HepG2 (cell line): ENCODE results near the gene DIAPH1. TPM values are rescaled to one million over a fixed set of nuclear protein-coding genes. Genes with fewer than 3 reads are reported as not detected.

Source experiments
- CREB3 ChIP-seq: sonication (generic); formaldehyde crosslinking; IDR thresholded peaks from 2 replicates; pipeline ENCODE4 v1.5.0; 2020; ENCODE audit warnings: missing genetic modification reagents
- DPF2 ChIP-seq: sonication (generic); formaldehyde crosslinking; IDR thresholded peaks from 2 replicates; pipeline ENCODE4 v1.4.0; 2020; ENCODE audit warnings: mild to moderate bottlenecking, low read depth, missing genetic modification reagents, borderline replicate concordance
- MEIS1 ChIP-seq: sonication (generic); formaldehyde crosslinking; IDR thresholded peaks from 2 replicates; pipeline ENCODE4 v1.9.0; 2021; ENCODE audit warnings: mild to moderate bottlenecking, missing genetic modification reagents, moderate library complexity, borderline replicate concordance
- MLXIP ChIP-seq: sonication (generic); formaldehyde crosslinking; IDR thresholded peaks from 2 replicates; pipeline ENCODE4 v1.9.0; 2021; ENCODE audit warnings: missing genetic modification reagents, borderline replicate concordance
- MTERF4 ChIP-seq: sonication (generic); formaldehyde crosslinking; IDR thresholded peaks from 2 replicates; pipeline ENCODE4 v1.8.0; 2023; ENCODE audit warnings: mild to moderate bottlenecking, missing genetic modification reagents
- MTF2 ChIP-seq: sonication (generic); formaldehyde crosslinking; IDR thresholded peaks from 2 replicates; pipeline ENCODE4 v1.5.0; 2020; ENCODE audit warnings: missing genetic modification reagents, borderline replicate concordance
- NFE2L2 ChIP-seq: fragments of 150-350 bp; IDR thresholded peaks from 2 replicates; pipeline ENCODE4 v1.6.1; 2014; ENCODE audit warnings: low read length
- POGZ ChIP-seq: sonication (generic); formaldehyde crosslinking; IDR thresholded peaks from 2 replicates; pipeline ENCODE4 v1.4.0; 2020; ENCODE audit warnings: mild to moderate bottlenecking, missing genetic modification reagents
- SKIL ChIP-seq: sonication (generic); formaldehyde crosslinking; IDR thresholded peaks from 2 replicates; pipeline ENCODE4 v1.8.0; 2022; ENCODE audit warnings: missing genetic modification reagents, mild to moderate bottlenecking, moderate library complexity, borderline replicate concordance
- TCF12 ChIP-seq, 2 experiments: fragments of 450-650 bp in 1 of 2; sonication (generic) in 1 of 2; formaldehyde crosslinking in 1 of 2; IDR thresholded peaks; 2 replicates each; pipeline versions ENCODE4 v1.6.1 to v1.8.0; 2017 to 2022; ENCODE audit warnings: antibody characterized with exemption in 1 of 2, mild to moderate bottlenecking in 1 of 2, missing genetic modification reagents in 1 of 2, moderate library complexity in 1 of 2
- ZKSCAN1 ChIP-seq: fragments of 150-350 bp; IDR thresholded peaks from 2 replicates; pipeline ENCODE4 v1.6.1; 2014; ENCODE audit warnings: low read length
- ZMYM2 ChIP-seq: sonication (generic); formaldehyde crosslinking; IDR thresholded peaks from 2 replicates; pipeline ENCODE4 v1.8.0; 2022; ENCODE audit warnings: mild to moderate bottlenecking, missing genetic modification reagents
- ZNF326 ChIP-seq: sonication (generic); formaldehyde crosslinking; IDR thresholded peaks from 2 replicates; pipeline ENCODE4 v1.4.0; 2020; ENCODE audit warnings: missing genetic modification reagents, borderline replicate concordance
- ZNF33A ChIP-seq: sonication (generic); formaldehyde crosslinking; IDR thresholded peaks from 2 replicates; pipeline ENCODE4 v1.5.1; 2020; ENCODE audit warnings: missing genetic modification reagents, mild to moderate bottlenecking, moderate library complexity, borderline replicate concordance
- ZNF543 ChIP-seq: sonication (generic); formaldehyde crosslinking; IDR thresholded peaks from 2 replicates; pipeline ENCODE4 v1.4.0; 2020; ENCODE audit warnings: mild to moderate bottlenecking, missing genetic modification reagents
- ZNF598 ChIP-seq: sonication (generic); formaldehyde crosslinking; IDR thresholded peaks from 2 replicates; pipeline ENCODE4 v1.5.1; 2020; ENCODE audit warnings: mild to moderate bottlenecking, missing genetic modification reagents, borderline replicate concordance
- ZNF605 ChIP-seq: sonication (generic); formaldehyde crosslinking; IDR thresholded peaks from 2 replicates; pipeline ENCODE4 v1.8.0; 2022; ENCODE audit warnings: mild to moderate bottlenecking, missing genetic modification reagents
- polyA plus RNA-seq, 8 experiments: library from polyadenylated mRNA; depleted of rRNA in 3 of 8; stranded (reverse) in 7 of 8; unstranded in 1 of 8; fragments of >200 nt; fragmentation: Illumina TruSeq in 4 of 8; extraction: Trizol in 4 of 8; gene quantifications; 2 replicates each; pipeline versions ENCODE4 v1.2.1 to v1.2.3, GENCODE V29; 2011 to 2016; ENCODE audit warnings: low read depth in 4 of 8, missing spikeins in 1 of 8, mixed read lengths in 1 of 8; ENCODE audit not compliant: insufficient read depth in 1 of 8
- total RNA-seq, 5 experiments: library from RNA; depleted of rRNA; stranded (reverse); fragments of >200 nt; fragmentation: Illumina TruSeq; extraction: Trizol; gene quantifications; 2 replicates each; pipeline ENCODE4 v1.2.3, GENCODE V29; 2016; ENCODE audit warnings: low read depth in 1 of 5
- TF ChIP-seq, protein P1 (sequence below): fragments of 450-650 bp; IDR thresholded peaks from 2 replicates; pipeline ENCODE4 v1.6.1; 2017; ENCODE audit warnings: mild to moderate bottlenecking

DIAPH1 gene
- total and polyA plus RNA-seq, 2 of the 13 experiments (the other 11 are each of a cell fraction or from before 2014, with no cell fraction given) = 25.1 to 33.9 TPM

DNA sequence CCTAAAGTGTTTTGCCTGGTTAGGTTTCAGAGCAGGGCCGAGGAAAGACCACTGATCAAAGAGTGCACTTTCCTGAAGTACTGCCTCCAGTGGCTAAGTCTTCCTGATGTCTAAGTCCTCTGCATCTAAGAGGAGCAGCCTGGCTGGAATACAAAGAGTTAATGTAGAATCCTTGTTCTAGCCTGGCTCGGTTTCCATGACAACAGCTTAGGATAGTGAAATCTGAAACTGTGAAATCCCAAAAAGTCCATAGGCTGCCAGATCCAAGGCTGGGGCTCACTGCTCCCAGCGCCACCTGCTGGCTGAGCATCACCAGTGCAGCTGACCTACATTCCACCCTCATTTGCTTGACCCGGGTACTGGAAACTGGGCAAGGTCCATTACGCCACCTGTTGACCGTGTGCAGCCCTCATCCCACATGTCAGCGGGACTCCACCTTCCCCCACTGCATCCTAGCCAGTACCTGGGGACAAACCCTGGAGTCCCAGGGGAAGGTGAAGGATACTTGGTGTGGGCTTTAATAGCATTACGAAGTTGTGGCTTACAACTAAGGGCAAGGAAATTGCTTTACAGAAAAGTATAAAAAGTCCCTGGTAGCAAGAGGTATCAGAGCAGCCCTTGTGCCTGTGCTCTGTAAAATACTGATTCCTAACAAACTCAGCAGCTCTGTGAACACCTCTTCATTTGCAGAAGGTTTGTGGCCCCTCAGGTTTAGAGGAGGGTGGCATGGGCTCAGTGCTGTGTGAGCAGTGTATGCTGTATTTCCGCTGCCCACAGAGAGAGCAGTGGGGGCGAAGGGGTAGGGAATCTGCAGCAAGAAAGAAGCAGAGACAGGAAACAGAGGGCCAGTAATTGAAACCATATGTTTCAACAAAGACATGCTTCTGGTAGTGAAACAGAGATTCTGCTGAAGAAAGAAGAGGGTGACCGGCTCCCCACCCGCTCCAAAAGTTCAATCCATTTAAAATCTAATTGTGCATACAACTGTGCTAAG, 93.9 kb downstream of the DIAPH1 start (continued):
- TF ChIP-seq ZKSCAN1 (peak; percentile 29; the same call in 1 of the 2 replicates), CREB3 (no peak), TCF12 (IDR thresholded peaks at IDR 0.05) (no peak), TCF12 (CRISPR knock-in tag; IDR thresholded peaks at IDR 0.05) (no peak), SKIL (CRISPR knock-in tag) (no peak), MTF2 (CRISPR knock-in tag) (no peak), ZNF605 (CRISPR knock-in tag) (no peak), ZNF543 (no peak), DPF2 (no peak), POGZ (CRISPR knock-in tag) (peak; percentile 60; the same call in 1 of the 2 replicates), ZNF598 (CRISPR knock-in tag) (no peak), ZNF33A (CRISPR knock-in tag) (no peak), ZMYM2 (no peak), MEIS1 (no peak), ZNF326 (no peak), MLXIP (CRISPR knock-in tag) (no peak), MTERF4 (CRISPR knock-in tag) (no peak), NFE2L2 (no peak)
- TF ChIP-seq, protein P1, sequence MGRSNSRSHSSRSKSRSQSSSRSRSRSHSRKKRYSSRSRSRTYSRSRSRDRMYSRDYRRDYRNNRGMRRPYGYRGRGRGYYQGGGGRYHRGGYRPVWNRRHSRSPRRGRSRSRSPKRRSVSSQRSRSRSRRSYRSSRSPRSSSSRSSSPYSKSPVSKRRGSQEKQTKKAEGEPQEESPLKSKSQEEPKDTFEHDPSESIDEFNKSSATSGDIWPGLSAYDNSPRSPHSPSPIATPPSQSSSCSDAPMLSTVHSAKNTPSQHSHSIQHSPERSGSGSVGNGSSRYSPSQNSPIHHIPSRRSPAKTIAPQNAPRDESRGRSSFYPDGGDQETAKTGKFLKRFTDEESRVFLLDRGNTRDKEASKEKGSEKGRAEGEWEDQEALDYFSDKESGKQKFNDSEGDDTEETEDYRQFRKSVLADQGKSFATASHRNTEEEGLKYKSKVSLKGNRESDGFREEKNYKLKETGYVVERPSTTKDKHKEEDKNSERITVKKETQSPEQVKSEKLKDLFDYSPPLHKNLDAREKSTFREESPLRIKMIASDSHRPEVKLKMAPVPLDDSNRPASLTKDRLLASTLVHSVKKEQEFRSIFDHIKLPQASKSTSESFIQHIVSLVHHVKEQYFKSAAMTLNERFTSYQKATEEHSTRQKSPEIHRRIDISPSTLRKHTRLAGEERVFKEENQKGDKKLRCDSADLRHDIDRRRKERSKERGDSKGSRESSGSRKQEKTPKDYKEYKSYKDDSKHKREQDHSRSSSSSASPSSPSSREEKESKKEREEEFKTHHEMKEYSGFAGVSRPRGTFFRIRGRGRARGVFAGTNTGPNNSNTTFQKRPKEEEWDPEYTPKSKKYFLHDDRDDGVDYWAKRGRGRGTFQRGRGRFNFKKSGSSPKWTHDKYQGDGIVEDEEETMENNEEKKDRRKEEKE = no peak
